SU-DHL-6 (cell line): ENCODE results near the gene ADAD2.

Source experiments
- EZH2phosphoT487 ChIP-seq: fragments of 200-600 bp; sonication (generic), shearing (Covaris generic); conservative IDR thresholded peaks from 2 replicates; pipeline ENCODE4 v1.6.1; 2018; ENCODE audit warnings: mild to moderate bottlenecking, antibody characterized with exemption, low read length, moderate library complexity, mixed read lengths
- TF ChIP-seq, protein P1 (sequence below): fragments of 200-600 bp; sonication (generic); IDR thresholded peaks from one replicate; pipeline ENCODE4 v1.5.1; 2017; ENCODE audit warnings: antibody characterized with exemption, mild to moderate bottlenecking, low read length, moderate library complexity; ENCODE audit not compliant: insufficient read depth, poor library complexity, severe bottlenecking

DNA sequence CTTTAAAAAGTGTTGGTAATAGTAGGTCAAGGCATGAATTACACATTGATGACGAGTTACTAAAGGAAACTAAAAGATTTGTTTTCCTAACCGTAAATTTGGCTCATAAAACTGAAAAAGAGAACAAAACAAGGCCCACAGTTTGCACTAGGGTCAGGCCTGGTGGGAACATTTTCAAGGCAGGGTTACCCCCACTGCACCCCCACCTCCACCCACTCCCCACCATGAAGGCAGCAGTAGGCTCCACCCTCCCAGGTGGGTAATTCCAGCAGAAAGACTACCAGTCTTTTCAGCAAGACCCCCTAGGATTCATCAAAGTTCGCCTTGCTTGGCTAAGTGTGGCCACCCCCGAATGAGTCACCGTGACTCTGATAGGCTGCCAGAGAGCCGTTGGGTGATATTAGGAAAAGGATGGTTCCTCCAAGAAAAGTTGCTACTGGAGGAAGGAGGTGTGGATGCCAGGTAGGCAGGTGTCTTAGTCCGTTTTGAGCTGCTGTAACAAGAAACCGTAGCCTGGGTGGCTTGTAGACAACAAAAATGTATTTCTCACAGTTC is 37.2 kb upstream of the ADAD2 start:
- TF ChIP-seq, protein P1, sequence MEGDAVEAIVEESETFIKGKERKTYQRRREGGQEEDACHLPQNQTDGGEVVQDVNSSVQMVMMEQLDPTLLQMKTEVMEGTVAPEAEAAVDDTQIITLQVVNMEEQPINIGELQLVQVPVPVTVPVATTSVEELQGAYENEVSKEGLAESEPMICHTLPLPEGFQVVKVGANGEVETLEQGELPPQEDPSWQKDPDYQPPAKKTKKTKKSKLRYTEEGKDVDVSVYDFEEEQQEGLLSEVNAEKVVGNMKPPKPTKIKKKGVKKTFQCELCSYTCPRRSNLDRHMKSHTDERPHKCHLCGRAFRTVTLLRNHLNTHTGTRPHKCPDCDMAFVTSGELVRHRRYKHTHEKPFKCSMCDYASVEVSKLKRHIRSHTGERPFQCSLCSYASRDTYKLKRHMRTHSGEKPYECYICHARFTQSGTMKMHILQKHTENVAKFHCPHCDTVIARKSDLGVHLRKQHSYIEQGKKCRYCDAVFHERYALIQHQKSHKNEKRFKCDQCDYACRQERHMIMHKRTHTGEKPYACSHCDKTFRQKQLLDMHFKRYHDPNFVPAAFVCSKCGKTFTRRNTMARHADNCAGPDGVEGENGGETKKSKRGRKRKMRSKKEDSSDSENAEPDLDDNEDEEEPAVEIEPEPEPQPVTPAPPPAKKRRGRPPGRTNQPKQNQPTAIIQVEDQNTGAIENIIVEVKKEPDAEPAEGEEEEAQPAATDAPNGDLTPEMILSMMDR, result no peak
- no peak for TF ChIP-seq EZH2phosphoT487
